HEK293 (cell line): ENCODE results near the gene CACHD1.

Experiments
- CTCF ChIA-PET: fragments of 350-600 bp; formaldehyde crosslinking; extraction: SDS; loops from one replicate; lab custom pipeline; 2021; ENCODE audit warnings: antibody characterized with exemption; lab: Yijun Ruan, JAX
- POLR2A ChIA-PET: fragments of 300-600 bp; formaldehyde crosslinking; extraction: SDS; loops from one replicate; lab custom pipeline; 2020; ENCODE audit warnings: antibody characterized with exemption, inconsistent platforms; lab: Yijun Ruan, JAX
- H3K27ac ChIP-seq: fragments of 200-500 bp; sonication (Bioruptor generic); 2 replicates; pipeline ENCODE4 v1.5.1; 2014; ENCODE audit warnings: low read depth, low read length, control low read depth, inconsistent platforms; ENCODE audit errors: extremely low read depth
- H3K36me3 ChIP-seq, 2 experiments: fragments of 200-500 bp in 1 of 2; sonication (Bioruptor generic) in 1 of 2; 1 replicate in 1 of 2; 2 replicates in 1 of 2; pipeline ENCODE4 v1.5.1; 2014 to 2017; ENCODE audit warnings: inconsistent platforms in 2 of 2, low read length in 2 of 2; ENCODE audit not compliant: control insufficient read depth in 2 of 2, insufficient read depth in 1 of 2
- H3K4me1 ChIP-seq: fragments of 200-500 bp; sonication (Bioruptor generic); 2 replicates; pipeline ENCODE4 v1.5.1; 2014; ENCODE audit warnings: mild to moderate bottlenecking, low read length, inconsistent platforms; ENCODE audit not compliant: control insufficient read depth, insufficient read depth
- H3K4me3 ChIP-seq: 2 replicates; pipeline ENCODE4 v1.5.1; 2011; ENCODE audit warnings: low read depth, mild to moderate bottlenecking, control low read depth, low read length, moderate library complexity
- H3K9me3 ChIP-seq: fragments of 200-500 bp; sonication (Bioruptor generic); 2 replicates; pipeline ENCODE4 v1.5.1; 2014; ENCODE audit warnings: low read depth, low read length, inconsistent platforms; ENCODE audit not compliant: control insufficient read depth, insufficient read depth
- WT1 ChIP-seq: fragments of 450-650 bp; formaldehyde crosslinking; IDR thresholded peaks from 2 replicates; pipeline ENCODE4 v1.5.1; 2016; ENCODE audit warnings: missing biosample characterization, missing genetic modification characterization
- ZBTB7A ChIP-seq: fragments of 450-650 bp; formaldehyde crosslinking; IDR thresholded peaks from 2 replicates; pipeline ENCODE4 v1.5.1; 2016; ENCODE audit warnings: low read depth, missing biosample characterization, missing genetic modification characterization
- ZIC2 ChIP-seq: fragments of 450-650 bp; formaldehyde crosslinking; IDR thresholded peaks from 2 replicates; pipeline ENCODE4 v1.5.1; 2016; ENCODE audit warnings: missing biosample characterization, missing genetic modification characterization
- ZNF184 ChIP-seq: fragments of 450-650 bp; IDR thresholded peaks from 2 replicates; pipeline ENCODE4 v1.5.1; 2018; ENCODE audit warnings: missing biosample characterization, mild to moderate bottlenecking, missing genetic modification characterization
- ZNF202 ChIP-seq: fragments of 450-650 bp; formaldehyde crosslinking; IDR thresholded peaks from 2 replicates; pipeline ENCODE4 v1.5.1; 2016; ENCODE audit warnings: missing biosample characterization, missing genetic modification characterization, borderline replicate concordance
- ZNF24 ChIP-seq: fragments of 450-650 bp; formaldehyde crosslinking; IDR thresholded peaks from 2 replicates; pipeline ENCODE4 v1.5.1; 2016; ENCODE audit warnings: missing biosample characterization, missing genetic modification characterization
- ZNF266 ChIP-seq: fragments of 450-650 bp; formaldehyde crosslinking; IDR thresholded peaks from 2 replicates; pipeline ENCODE4 v1.5.1; 2016; ENCODE audit warnings: missing biosample characterization, missing genetic modification characterization, low read depth
- ZNF335 ChIP-seq: fragments of 450-650 bp; formaldehyde crosslinking; conservative IDR thresholded peaks from 2 replicates; pipeline ENCODE4 v1.5.1; 2016; ENCODE audit warnings: missing biosample characterization, missing genetic modification characterization
- ZNF341 ChIP-seq: fragments of 450-650 bp; formaldehyde crosslinking; IDR thresholded peaks from 2 replicates; pipeline ENCODE4; 2016; ENCODE audit warnings: low read depth, missing biosample characterization, missing genetic modification characterization
- ZNF510 ChIP-seq: fragments of 450-650 bp; formaldehyde crosslinking; IDR thresholded peaks from 2 replicates; pipeline ENCODE4 v1.5.1; 2018; ENCODE audit warnings: mild to moderate bottlenecking, missing genetic modification characterization, missing biosample characterization; ENCODE audit not compliant: insufficient replicate concordance
- ZNF514 ChIP-seq: fragments of 450-650 bp; formaldehyde crosslinking; IDR thresholded peaks from 2 replicates; pipeline ENCODE4 v1.5.1; 2016; ENCODE audit warnings: missing biosample characterization, missing genetic modification characterization
- ZNF530 ChIP-seq: fragments of 450-650 bp; formaldehyde crosslinking; IDR thresholded peaks from 2 replicates; pipeline ENCODE4 v1.5.1; 2016; ENCODE audit warnings: low read depth, missing biosample characterization, missing genetic modification characterization
- ZNF621 ChIP-seq: fragments of 450-650 bp; formaldehyde crosslinking; IDR thresholded peaks from 2 replicates; pipeline ENCODE4 v1.5.1; 2017; ENCODE audit warnings: missing biosample characterization, missing genetic modification characterization
- ZNF837 ChIP-seq: fragments of 450-650 bp; formaldehyde crosslinking; IDR thresholded peaks from 2 replicates; pipeline ENCODE4 v1.5.1; 2016; ENCODE audit warnings: missing biosample characterization, missing genetic modification characterization
- ZXDB ChIP-seq: fragments of 450-650 bp; formaldehyde crosslinking; IDR thresholded peaks from 2 replicates; pipeline ENCODE4 v1.5.1; 2016; ENCODE audit warnings: missing biosample characterization, missing genetic modification characterization
- TF ChIP-seq, protein P1 (sequence below): fragments of 450-650 bp; formaldehyde crosslinking; conservative IDR thresholded peaks from 2 replicates; pipeline ENCODE4 v1.5.1; 2016; ENCODE audit warnings: low read depth, missing biosample characterization, missing genetic modification characterization
- TF ChIP-seq, protein P2 (sequence below): fragments of 450-650 bp; formaldehyde crosslinking; IDR thresholded peaks from 2 replicates; pipeline ENCODE4 v1.5.1; 2016; ENCODE audit warnings: missing biosample characterization, missing genetic modification characterization

The CACHD1 gene

GRCh38 chr1:64437453-64437852 lies 32.5 kb upstream of the CACHD1 start:
- POLR2A ChIA-PET = no interaction called here
- Histone ChIP-seq H3K4me1 (no peaks in the 10 kb centered on the region; the same call in 1 of the 2 replicates), H3K27ac (no peak overlapping the region), H3K4me3 (no peak overlapping the region), H3K9me3 (no peaks in the 10 kb centered on the region), H3K36me3 (no peaks in the 10 kb centered on the region)
- CTCF ChIA-PET = interaction anchor here (0.6 kb wide), 1 partner anchor 15 kb away, joined by 3 read pairs; no protein-coding TSS in a partner anchor
- TF ChIP-seq WT1 (tag by site-specific recombination) (no peak), ZNF24 (tag by site-specific recombination) (no peak), ZNF202 (tag by site-specific recombination) (no peak), ZNF266 (tag by site-specific recombination) (no peak), ZNF510 (no peak), ZNF184 (no peak)
- TF ChIP-seq, protein P1, sequence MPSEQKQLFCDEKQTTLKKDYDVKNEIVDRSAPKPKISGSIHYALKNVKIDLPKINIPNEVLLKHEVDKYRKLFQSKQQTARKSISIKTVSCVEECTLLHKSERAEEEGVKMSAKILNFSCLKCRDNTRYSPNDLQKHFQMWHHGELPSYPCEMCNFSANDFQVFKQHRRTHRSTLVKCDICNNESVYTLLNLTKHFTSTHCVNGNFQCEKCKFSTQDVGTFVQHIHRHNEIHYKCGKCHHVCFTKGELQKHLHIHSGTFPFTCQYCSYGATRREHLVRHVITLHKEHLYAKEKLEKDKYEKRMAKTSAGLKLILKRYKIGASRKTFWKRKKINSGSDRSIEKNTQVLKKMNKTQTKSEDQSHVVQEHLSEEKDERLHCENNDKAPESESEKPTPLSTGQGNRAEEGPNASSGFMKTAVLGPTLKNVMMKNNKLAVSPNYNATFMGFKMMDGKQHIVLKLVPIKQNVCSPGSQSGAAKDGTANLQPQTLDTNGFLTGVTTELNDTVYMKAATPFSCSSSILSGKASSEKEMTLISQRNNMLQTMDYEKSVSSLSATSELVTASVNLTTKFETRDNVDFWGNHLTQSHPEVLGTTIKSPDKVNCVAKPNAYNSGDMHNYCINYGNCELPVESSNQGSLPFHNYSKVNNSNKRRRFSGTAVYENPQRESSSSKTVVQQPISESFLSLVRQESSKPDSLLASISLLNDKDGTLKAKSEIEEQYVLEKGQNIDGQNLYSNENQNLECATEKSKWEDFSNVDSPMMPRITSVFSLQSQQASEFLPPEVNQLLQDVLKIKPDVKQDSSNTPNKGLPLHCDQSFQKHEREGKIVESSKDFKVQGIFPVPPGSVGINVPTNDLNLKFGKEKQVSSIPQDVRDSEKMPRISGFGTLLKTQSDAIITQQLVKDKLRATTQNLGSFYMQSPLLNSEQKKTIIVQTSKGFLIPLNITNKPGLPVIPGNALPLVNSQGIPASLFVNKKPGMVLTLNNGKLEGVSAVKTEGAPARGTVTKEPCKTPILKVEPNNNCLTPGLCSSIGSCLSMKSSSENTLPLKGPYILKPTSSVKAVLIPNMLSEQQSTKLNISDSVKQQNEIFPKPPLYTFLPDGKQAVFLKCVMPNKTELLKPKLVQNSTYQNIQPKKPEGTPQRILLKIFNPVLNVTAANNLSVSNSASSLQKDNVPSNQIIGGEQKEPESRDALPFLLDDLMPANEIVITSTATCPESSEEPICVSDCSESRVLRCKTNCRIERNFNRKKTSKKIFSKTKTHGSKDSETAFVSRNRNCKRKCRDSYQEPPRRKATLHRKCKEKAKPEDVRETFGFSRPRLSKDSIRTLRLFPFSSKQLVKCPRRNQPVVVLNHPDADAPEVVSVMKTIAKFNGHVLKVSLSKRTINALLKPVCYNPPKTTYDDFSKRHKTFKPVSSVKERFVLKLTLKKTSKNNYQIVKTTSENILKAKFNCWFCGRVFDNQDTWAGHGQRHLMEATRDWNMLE = no peak

- TF ChIP-seq ZNF335 (no peak), ZNF514 (tag by site-specific recombination) (no peak), ZNF530 (tag by site-specific recombination) (no peak), ZIC2 (tag by site-specific recombination) (no peak), ZNF621 (tag by site-specific recombination) (no peak), ZNF837 (tag by site-specific recombination) (no peak)
- TF ChIP-seq, protein P2, sequence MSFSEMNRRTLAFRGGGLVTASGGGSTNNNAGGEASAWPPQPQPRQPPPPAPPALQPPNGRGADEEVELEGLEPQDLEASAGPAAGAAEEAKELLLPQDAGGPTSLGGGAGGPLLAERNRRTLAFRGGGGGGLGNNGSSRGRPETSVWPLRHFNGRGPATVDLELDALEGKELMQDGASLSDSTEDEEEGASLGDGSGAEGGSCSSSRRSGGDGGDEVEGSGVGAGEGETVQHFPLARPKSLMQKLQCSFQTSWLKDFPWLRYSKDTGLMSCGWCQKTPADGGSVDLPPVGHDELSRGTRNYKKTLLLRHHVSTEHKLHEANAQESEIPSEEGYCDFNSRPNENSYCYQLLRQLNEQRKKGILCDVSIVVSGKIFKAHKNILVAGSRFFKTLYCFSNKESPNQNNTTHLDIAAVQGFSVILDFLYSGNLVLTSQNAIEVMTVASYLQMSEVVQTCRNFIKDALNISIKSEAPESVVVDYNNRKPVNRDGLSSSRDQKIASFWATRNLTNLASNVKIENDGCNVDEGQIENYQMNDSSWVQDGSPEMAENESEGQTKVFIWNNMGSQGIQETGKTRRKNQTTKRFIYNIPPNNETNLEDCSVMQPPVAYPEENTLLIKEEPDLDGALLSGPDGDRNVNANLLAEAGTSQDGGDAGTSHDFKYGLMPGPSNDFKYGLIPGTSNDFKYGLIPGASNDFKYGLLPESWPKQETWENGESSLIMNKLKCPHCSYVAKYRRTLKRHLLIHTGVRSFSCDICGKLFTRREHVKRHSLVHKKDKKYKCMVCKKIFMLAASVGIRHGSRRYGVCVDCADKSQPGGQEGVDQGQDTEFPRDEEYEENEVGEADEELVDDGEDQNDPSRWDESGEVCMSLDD = no peak
- Histone ChIP-seq H3K9me3 (no peaks in the 10 kb centered on the region), H3K36me3 (no peaks in the 10 kb centered on the region), H3K4me1 (no peaks in the 10 kb centered on the region; the same call in 1 of the 2 replicates), H3K27ac (no peak overlapping the region), H3K4me3 (no peak overlapping the region)
- ChIA-PET CTCF (interaction anchor here (0.6 kb wide), 1 partner anchor 194 kb away, joined by 4 read pairs; no protein-coding TSS in a partner anchor), POLR2A (no interaction called here)
Measured at GRCh38 chr1:64440183-64440826, 29.6 kb upstream of the CACHD1 start.

- TF ChIP-seq ZNF341 = no peak
- no peak for TF ChIP-seq ZBTB7A (tag by site-specific recombination)
- no peak for TF ChIP-seq ZXDB (tag by site-specific recombination)
- no peaks in the 10 kb centered on the region for H3K36me3 ChIP-seq
- CTCF ChIA-PET = interaction anchor here (0.7 kb wide), 1 partner anchor 1847 kb away, joined by 4 read pairs; no protein-coding TSS in a partner anchor
- no peaks in the 10 kb centered on the region for H3K9me3 ChIP-seq
- no peak overlapping the region for H3K4me3 ChIP-seq
- POLR2A ChIA-PET = no interaction called here
- H3K27ac ChIP-seq = no peak overlapping the region
- H3K4me1 ChIP-seq = no peaks in the 10 kb centered on the region
Measured at GRCh38 chr1:64451440-64451839, 18.5 kb upstream of the CACHD1 start.
